Muscle layer of duodenum (tissue), 2 donors: Measurements from ENCODE around the gene KIF1A.

Experiments
- H3K27ac ChIP-seq: one replicate; pipeline ENCODE4 v1.7.0; 2013; ENCODE audit warnings: mild to moderate bottlenecking, low read length
- H3K27me3 ChIP-seq: one replicate; pipeline ENCODE4 v1.7.0; 2013; ENCODE audit warnings: low read depth, mild to moderate bottlenecking, control low read depth, low read length
- H3K36me3 ChIP-seq, 2 donors: one replicate each; pipeline ENCODE4 v1.7.0; 2013; ENCODE audit warnings: low read length in 2 of 2, control low read depth in 1 of 2, mild to moderate bottlenecking in 1 of 2; ENCODE audit not compliant: insufficient read depth in 2 of 2, control insufficient read depth in 1 of 2
- H3K4me1 ChIP-seq, 2 donors: one replicate each; pipeline ENCODE4 v1.7.0; 2013; ENCODE audit warnings: low read length in 2 of 2, mild to moderate bottlenecking in 2 of 2, control low read depth in 1 of 2, moderate library complexity in 1 of 2; ENCODE audit not compliant: insufficient read depth in 2 of 2, control insufficient read depth in 1 of 2
- H3K4me3 ChIP-seq, 2 donors: one replicate each; pipeline ENCODE4 v1.7.0; 2013; ENCODE audit warnings: low read length in 2 of 2, low read depth in 1 of 2, mild to moderate bottlenecking in 1 of 2
- H3K9me3 ChIP-seq, 2 donors: one replicate each; pipeline ENCODE4 v1.7.0; 2013; ENCODE audit warnings: low read length in 2 of 2, control low read depth in 1 of 2, mild to moderate bottlenecking in 1 of 2; ENCODE audit not compliant: control insufficient read depth in 1 of 2
- donor health status: healthy.

KIF1A gene

DNA sequence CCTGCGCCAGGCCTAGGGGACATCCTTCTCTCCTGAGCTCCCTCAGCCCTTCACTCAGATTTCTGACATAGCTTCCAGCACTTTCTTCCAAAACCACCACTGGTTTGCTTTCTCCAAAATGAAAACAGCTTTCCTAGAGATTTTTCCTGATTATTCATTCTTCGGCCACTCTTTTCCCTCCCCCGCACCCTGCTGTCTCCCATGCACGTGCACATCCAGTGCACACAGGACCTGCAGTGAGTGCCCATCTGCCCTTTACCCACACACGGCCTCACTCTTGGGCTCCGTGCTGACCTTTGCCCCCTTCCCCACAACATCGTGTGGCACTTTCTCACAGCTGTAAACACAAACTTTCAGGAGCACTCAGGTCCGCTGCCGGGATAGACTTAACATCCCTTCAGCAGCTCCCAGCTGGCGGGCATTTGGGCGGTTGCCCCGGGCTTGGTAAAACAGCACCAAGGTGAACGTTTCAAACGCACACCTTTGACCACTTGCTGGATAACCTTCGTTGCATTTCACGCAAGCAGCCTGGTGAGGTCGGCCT, 25.8 kb downstream of the KIF1A start:
- Histone ChIP-seq H3K4me3 (no peak overlapping the region), H3K27me3 (no peaks in the 10 kb centered on the region), H3K36me3 (no peaks in the 10 kb centered on the region), H3K9me3 (no peaks in the 10 kb centered on the region), H3K4me1 (peaks cover 0 to 1% of the 10 kb centered on the region in 2 donors), H3K27ac (no peak overlapping the region)

DNA sequence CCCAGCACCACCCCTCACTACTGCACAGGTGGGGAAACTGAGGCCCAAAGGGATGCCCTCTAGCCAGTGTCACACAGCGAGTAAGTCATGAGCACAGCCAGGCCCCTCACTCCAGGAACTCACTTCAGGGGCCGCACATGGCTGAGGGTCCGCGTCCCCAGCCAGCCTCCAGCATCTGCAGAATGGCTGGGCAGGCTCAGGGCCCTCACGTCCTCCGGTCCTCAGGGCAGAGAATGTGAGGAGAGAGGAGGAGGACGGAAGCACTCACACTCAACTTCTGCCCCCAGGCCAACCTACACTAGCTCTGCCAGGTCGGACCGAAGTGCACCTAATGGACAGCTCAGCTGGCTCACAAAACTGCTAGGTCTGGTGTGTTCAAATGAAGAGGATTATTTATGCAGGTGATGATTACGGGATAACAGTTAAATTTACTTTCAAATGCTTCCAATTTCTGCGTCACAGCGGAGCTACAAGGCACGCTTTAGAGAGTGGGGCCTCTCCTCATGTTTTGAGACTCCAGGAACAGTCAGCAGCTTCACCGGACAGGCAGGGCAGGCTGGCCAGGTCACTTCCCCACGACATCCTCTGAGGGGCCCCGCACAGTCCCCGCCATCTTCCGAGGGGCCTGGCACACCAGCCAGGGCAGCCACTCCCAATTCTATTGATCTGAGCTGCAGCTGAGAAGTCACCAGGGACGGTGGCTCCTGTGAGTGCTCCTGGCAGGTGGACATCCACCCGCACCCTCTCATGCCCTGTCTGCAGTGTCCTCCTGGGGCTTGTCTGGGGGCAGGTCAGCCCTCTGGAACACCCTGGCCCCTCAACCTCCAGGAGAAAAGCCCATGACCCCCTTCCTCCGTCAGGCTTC, 26.5 kb downstream of the KIF1A start:
- no peak overlapping the region for H3K4me3 ChIP-seq
- H3K27ac ChIP-seq: no peak overlapping the region

DNA sequence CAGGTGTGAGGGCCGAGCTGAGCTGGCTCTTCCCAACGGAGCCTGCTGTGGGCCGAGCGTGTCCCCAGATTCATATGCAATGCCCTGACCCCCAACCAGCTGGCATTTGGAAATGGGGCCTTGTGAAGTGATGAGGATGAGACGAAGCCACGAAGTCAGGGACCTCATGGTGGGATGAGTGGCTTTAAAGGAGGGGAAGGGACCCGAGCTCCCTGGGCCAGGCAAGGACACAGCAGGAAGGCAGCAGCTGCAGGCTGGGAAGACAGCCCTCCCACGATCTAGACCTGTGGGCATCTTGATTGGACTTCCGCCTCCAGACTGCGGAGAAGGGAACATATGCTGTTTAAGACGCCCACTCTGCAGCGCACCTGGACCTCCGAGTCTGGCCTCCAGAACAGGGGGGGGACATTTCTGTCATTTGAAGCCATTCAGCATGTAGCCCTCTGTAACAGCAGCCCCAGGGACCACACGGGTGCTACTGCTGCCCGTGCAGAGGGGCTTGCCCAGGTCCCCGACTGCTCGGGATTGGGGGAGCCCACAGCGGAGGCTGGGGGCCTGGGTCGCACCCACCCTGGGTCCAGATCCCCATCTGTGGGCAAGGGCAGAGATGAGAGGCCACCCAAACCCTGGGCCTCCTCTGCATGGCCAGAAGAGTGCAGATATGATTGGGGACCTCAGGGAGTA, 27.2 kb downstream of the KIF1A start:
- no peaks in the 10 kb centered on the region for H3K9me3 ChIP-seq
- H3K4me3 ChIP-seq: no peak overlapping the region
- H3K27ac ChIP-seq: no peak overlapping the region
- no peaks in the 10 kb centered on the region for H3K36me3 ChIP-seq
- H3K27me3 ChIP-seq: no peaks in the 10 kb centered on the region
- H3K4me1 ChIP-seq: no peaks in the 10 kb centered on the region

More for the DNA sequence above, 26.5 kb downstream of the KIF1A start:
- no peaks in the 10 kb centered on the region for H3K36me3 ChIP-seq
- H3K27me3 ChIP-seq: no peaks in the 10 kb centered on the region
- no peaks in the 10 kb centered on the region for H3K4me1 ChIP-seq
- H3K9me3 ChIP-seq: no peaks in the 10 kb centered on the region

DNA sequence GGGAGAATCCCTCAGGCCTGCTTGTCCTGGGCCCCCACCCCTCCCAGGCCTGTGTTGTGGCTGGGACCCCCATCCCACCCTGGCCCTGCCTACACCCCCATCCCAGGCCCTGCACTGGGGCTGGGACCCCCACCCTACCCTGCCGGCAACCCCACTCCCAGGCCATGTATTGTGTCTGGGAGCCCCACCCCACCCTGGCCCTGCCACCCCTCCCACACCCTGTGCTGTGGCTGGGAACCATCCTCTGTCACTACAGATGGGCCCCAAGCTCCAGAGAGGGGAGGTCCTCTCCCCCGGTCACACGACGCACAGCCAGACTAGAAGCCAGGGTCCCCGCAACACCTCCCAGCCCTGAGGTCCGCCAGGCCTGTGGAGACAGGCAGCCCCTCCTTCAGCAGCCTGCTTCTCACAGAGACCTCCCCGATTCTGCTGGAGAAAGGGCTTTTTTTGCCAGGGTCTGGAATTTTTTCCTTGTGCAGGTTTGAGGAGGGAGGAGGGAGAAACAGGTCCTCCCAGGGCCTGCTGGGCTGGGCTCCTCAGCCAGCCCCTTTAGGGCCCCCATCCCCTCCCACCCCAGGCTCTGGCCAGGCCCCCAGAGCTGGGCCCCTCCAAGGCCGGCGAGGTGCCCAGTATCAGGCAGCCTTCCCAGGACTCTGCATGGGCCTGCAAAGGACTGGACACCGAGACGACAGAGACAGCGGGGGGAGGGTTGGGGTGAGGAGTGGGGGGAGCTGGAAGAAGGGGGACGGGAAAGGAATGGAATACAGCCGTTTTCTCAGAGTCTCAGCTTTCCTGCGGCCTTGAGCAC, 28.0 kb downstream of the KIF1A start:
- Histone ChIP-seq H3K4me3 (no peak overlapping the region), H3K27ac (no peak overlapping the region), H3K4me1 (no peaks in the 10 kb centered on the region), H3K36me3 (no peaks in the 10 kb centered on the region), H3K27me3 (no peaks in the 10 kb centered on the region), H3K9me3 (no peaks in the 10 kb centered on the region)

DNA sequence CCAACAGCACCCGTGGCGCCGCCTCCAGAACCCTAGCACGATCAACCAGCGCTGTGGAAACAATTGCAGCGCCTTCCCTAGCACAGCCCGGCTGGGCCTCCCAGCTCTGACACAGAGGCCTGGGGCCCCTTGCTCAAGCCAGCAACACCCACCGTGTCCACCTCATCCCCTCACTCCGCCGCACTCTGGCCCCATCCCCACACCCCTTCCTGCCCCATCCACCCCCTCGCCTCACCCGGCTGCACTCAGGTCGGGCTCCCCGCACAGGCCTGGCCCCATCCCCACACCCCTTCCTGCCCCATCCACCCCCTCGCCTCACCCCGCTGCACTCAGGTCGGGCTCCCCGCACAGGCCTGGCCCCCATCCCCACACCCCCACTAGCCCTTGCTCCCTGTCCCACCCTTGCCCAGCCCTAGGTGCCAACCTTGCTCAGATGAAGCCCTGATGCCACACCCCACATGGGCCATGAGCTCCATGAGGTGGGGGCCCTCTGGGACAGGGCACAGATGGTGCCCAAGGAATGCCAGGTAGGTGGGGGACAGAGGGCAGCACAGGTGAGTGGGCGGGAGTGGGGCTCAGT, 28.7 kb downstream of the KIF1A start:
- Histone ChIP-seq H3K4me3 (no peak overlapping the region), H3K4me1 (no peaks in the 10 kb centered on the region), H3K27me3 (no peaks in the 10 kb centered on the region), H3K9me3 (no peaks in the 10 kb centered on the region), H3K36me3 (no peaks in the 10 kb centered on the region), H3K27ac (no peak overlapping the region)

DNA sequence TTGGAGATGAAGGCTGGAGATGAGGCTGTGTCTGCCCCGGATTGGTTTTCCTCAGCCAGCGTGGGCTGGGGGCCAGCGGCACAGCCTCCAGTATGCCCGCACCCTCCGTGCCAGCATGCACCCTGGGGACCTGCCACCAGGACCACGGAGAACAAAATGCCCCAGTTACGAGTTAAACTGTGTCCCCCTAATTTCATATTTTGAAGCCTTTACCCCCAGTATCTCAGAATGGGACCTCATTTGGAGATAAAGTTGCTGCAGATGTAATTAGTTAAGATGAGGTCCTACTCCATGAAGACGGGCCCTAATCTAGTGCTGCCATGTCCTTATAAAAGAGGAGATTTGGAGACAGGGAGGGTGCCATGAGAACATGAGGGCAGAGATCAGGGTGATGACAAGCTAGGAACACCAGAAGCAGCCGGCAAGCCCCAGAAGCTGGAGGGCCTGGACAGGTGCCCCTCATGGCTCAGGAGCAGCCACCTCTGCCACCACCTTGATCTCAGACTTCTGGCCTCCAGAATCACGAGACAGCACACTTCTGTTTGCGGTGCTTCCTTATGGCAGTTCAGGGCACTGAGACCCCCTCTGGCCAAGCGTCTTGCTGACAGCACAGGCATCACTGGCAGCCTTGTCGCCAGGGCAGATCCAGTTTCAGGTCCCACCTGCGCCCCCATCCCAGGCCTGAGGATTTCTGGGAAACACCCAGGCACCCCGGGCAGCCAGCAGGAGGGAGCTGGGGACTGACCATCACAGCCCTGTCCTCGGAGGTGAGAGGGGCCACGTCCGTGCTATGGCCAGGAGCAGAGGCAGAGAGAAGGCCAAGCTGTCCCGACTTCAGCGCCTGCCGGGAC, 29.4 kb downstream of the KIF1A start:
- no peaks in the 10 kb centered on the region for H3K4me1 ChIP-seq
- no peaks in the 10 kb centered on the region for H3K36me3 ChIP-seq
- no peak overlapping the region for H3K4me3 ChIP-seq
- no peak overlapping the region for H3K27ac ChIP-seq
- H3K27me3 ChIP-seq: no peaks in the 10 kb centered on the region
- H3K9me3 ChIP-seq: no peaks in the 10 kb centered on the region

DNA sequence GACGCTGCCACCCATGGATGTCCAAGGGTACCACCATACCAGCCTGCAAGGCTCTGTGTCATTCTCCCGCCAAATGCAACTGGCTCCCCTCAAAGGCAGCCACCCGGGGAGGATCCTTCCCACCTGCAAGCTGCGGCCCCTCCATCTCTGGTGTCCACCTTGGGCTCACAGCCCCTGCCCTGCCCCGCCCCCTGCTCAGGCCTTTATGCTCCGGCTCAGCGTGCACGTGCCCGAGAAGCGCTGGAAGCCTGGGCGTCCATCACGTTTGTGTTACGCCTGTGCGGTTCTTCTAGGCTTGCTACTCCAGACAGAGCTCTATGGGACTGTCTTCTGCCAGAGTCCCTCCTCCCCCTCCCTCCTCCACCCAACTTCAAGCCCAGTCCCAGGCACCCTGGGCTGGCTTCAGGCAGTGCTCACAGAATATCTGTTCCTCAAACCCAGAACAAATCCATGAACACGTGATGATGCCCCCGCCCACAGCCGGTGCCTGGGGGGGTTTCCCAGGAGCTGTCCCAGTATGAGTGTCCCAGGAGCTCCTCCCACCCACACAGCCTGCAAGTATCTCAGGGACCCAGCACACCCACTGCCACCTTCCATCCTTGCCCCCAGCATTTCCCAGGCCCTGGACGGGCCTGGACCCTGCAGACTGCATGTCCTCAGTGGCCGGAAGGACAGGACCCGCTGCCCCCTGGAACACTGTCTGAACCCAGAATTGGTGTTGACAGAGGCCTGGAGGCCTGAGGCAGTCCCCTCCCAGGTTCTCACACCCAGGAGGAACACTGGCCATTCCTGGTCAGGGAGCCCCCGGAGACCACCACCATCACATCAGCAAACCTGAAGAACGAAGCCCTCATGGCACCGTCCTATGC, 30.3 kb downstream of the KIF1A start:
- Histone ChIP-seq H3K27ac (no peak overlapping the region), H3K27me3 (no peaks in the 10 kb centered on the region), H3K9me3 (no peaks in the 10 kb centered on the region), H3K36me3 (no peaks in the 10 kb centered on the region), H3K4me3 (no peak overlapping the region), H3K4me1 (no peaks in the 10 kb centered on the region)

DNA sequence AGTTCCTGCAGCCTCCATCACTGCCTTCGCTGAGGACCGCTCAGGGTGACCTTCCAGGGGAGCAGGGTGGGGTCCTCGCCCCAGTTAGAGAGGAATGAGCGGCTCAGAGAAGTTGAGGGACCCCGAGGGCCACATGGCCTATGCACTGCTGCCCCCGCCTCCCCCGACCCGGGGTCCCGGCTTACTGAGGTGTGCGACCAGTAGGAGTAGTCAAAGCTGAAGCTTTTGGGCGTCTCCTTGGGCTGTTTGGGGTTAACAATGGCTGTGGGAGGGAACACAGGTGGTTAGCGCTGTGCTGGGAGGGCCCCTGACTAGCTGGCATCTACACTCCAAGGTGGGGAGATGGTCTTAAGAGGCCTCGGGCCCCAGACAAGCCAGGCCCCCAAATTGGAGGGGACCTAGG, 31.0 kb downstream of the KIF1A start:
- no peaks in the 10 kb centered on the region for H3K4me1 ChIP-seq
- no peak overlapping the region for H3K27ac ChIP-seq
- H3K4me3 ChIP-seq: no peak overlapping the region
- no peaks in the 10 kb centered on the region for H3K9me3 ChIP-seq
- H3K27me3 ChIP-seq: no peaks in the 10 kb centered on the region
- no peaks in the 10 kb centered on the region for H3K36me3 ChIP-seq

DNA sequence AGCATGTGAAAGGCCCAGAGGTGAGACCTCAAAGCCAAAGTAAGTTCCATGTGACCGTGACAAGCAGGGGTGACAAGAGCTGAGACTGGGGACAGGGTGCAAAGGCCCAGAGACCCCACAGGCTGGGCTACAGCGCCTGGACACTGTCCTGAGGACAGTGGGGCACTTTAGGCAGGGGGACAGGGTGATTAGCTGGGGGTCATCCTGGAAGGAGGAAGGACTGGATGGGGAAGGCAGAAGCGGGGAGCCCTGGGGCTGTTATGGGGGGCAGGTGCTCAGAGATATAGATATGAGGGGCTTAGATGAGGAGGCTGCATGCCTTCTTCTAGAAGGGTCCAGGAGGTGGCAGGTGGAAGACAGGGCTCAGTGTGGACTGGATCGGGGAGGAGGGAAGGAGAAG, 31.5 kb downstream of the KIF1A start:
- Histone ChIP-seq H3K4me3 (no peak overlapping the region), H3K36me3 (no peaks in the 10 kb centered on the region), H3K4me1 (no peaks in the 10 kb centered on the region), H3K27ac (no peak overlapping the region), H3K27me3 (no peaks in the 10 kb centered on the region), H3K9me3 (no peaks in the 10 kb centered on the region)
